H9 (cell line): ENCODE data around the gene ZDHHC3. TPM values are rescaled to one million over a fixed set of nuclear protein-coding genes. Genes with fewer than 3 reads are reported as not detected.

Experiments used
- DNase-seq: peaks from one replicate; pipeline ENCODE4 v3.0.0-alpha.2; 2017
- H2AFZ ChIP-seq: one replicate; pipeline ENCODE4 v1.6.1; 2013; ENCODE audit warnings: mild to moderate bottlenecking, low read length, control low read depth, moderate library complexity
- H2AK5ac ChIP-seq: 2 replicates; pipeline ENCODE4 v1.6.1; 2013; ENCODE audit warnings: low read length, control low read depth, mixed read lengths; ENCODE audit not compliant: insufficient read length
- H2BK120ac ChIP-seq: one replicate; pipeline ENCODE4 v1.6.1; 2013; ENCODE audit warnings: low read depth, mild to moderate bottlenecking, low read length, control low read depth, inconsistent platforms; ENCODE audit not compliant: poor library complexity, severe bottlenecking
- H2BK12ac ChIP-seq: 2 replicates; pipeline ENCODE4 v1.6.1; 2013; ENCODE audit warnings: low read length, control low read depth, mixed read lengths, low read depth; ENCODE audit not compliant: insufficient read length
- H2BK15ac ChIP-seq: 2 replicates; pipeline ENCODE4 v1.6.1; 2013; ENCODE audit warnings: low read depth, low read length, control low read depth
- H2BK20ac ChIP-seq: one replicate; pipeline ENCODE4 v1.6.1; 2013; ENCODE audit warnings: low read depth, mild to moderate bottlenecking, low read length, control low read depth, inconsistent platforms; ENCODE audit not compliant: poor library complexity, severe bottlenecking
- H2BK5ac ChIP-seq: 2 replicates; pipeline ENCODE4 v1.6.1; 2013; ENCODE audit warnings: low read length, control low read depth, mixed read lengths; ENCODE audit not compliant: insufficient read length
- H3K14ac ChIP-seq: 2 replicates; pipeline ENCODE4 v1.6.1; 2013; ENCODE audit warnings: low read length, control low read depth; ENCODE audit not compliant: insufficient read depth
- H3K18ac ChIP-seq: 2 replicates; pipeline ENCODE4 v1.6.1; 2013; ENCODE audit warnings: low read depth, mild to moderate bottlenecking, mixed read lengths, low read length, control low read depth; ENCODE audit not compliant: insufficient read length
- H3K23ac ChIP-seq: 2 replicates; pipeline ENCODE4 v1.6.1; 2013; ENCODE audit warnings: low read length, control low read depth, mixed read lengths, low read depth; ENCODE audit not compliant: insufficient read length
- H3K23me2 ChIP-seq: 2 replicates; pipeline ENCODE4 v1.6.1; 2013; ENCODE audit warnings: low read depth, mild to moderate bottlenecking, mixed read lengths, low read length, control low read depth; ENCODE audit not compliant: insufficient read length, poor library complexity, severe bottlenecking
- H3K27ac ChIP-seq: 2 replicates; pipeline ENCODE4 v1.5.1; 2013; ENCODE audit warnings: low read length, control low read depth, mixed read lengths, low read depth; ENCODE audit not compliant: insufficient read length
- H3K27me3 ChIP-seq: 2 replicates; pipeline ENCODE4 v1.6.1; 2013; ENCODE audit warnings: low read length, control low read depth, inconsistent platforms; ENCODE audit not compliant: insufficient read depth
- H3K4ac ChIP-seq: 2 replicates; pipeline ENCODE4 v1.6.1; 2013; ENCODE audit warnings: low read depth, mild to moderate bottlenecking, control low read depth, inconsistent platforms, low read length, moderate library complexity
- H3K4me1 ChIP-seq: 2 replicates; pipeline ENCODE4 v1.6.1; 2013; ENCODE audit warnings: low read length, control low read depth, inconsistent platforms; ENCODE audit not compliant: insufficient read depth
- H3K4me2 ChIP-seq: 2 replicates; pipeline ENCODE4 v1.6.1; 2013; ENCODE audit warnings: low read length, control low read depth, mixed read lengths; ENCODE audit not compliant: insufficient read length, insufficient read depth
- H3K56ac ChIP-seq: 2 replicates; pipeline ENCODE4 v1.6.1; 2013; ENCODE audit warnings: low read depth, mild to moderate bottlenecking, mixed read lengths, low read length, control low read depth; ENCODE audit not compliant: insufficient read length
- H3K79me1 ChIP-seq: 2 replicates; pipeline ENCODE4 v1.6.1; 2013; ENCODE audit warnings: low read depth, mild to moderate bottlenecking, moderate library complexity, low read length, control low read depth, inconsistent platforms; ENCODE audit not compliant: insufficient read depth, poor library complexity, severe bottlenecking
- H3K79me2 ChIP-seq: 2 replicates; pipeline ENCODE4 v1.6.1; 2013; ENCODE audit warnings: low read length, control low read depth, inconsistent platforms; ENCODE audit not compliant: insufficient read depth
- H3K9ac ChIP-seq: 2 replicates; pipeline ENCODE4 v1.6.1; 2013; ENCODE audit warnings: low read length, control low read depth, mixed read lengths; ENCODE audit not compliant: insufficient read length; ENCODE audit errors: extremely low read depth
- H3K9me3 ChIP-seq: one replicate; pipeline ENCODE4 v1.6.1; 2013; ENCODE audit warnings: low read depth, low read length, inconsistent platforms; ENCODE audit not compliant: control insufficient read depth
- H3T11ph ChIP-seq: one replicate; pipeline ENCODE4 v1.6.1; 2013; ENCODE audit warnings: mild to moderate bottlenecking, low read length, control low read depth, inconsistent platforms
- H4K20me1 ChIP-seq: one replicate; pipeline ENCODE4 v1.6.1; 2013; ENCODE audit not compliant: control insufficient read depth, insufficient read length, insufficient read depth
- H4K5ac ChIP-seq: 2 replicates; pipeline ENCODE4 v1.6.1; 2013; ENCODE audit warnings: low read depth, mild to moderate bottlenecking, mixed read lengths, low read length, control low read depth; ENCODE audit not compliant: insufficient read length
- H4K8ac ChIP-seq: replicated peaks from 2 replicates; pipeline ENCODE4 v1.6.1; 2013; ENCODE audit warnings: low read length, control low read depth, mixed read lengths, low read depth; ENCODE audit not compliant: insufficient read length
- H4K91ac ChIP-seq: 2 replicates; pipeline ENCODE4 v1.6.1; 2013; ENCODE audit warnings: low read depth, mild to moderate bottlenecking, moderate library complexity, mixed read lengths, low read length, control low read depth; ENCODE audit not compliant: insufficient read length
- H3K27ac Mint-ChIP-seq, 3 experiments: 2 replicates in 2 of 3; 3 replicates in 1 of 3; pipeline ENCODE4 v1.8.0; 2020 to 2021; ENCODE audit warnings: mixed read lengths in 3 of 3, mild to moderate bottlenecking in 1 of 3, moderate library complexity in 1 of 3
- H3K27me3 Mint-ChIP-seq: 2 replicates; pipeline ENCODE4 v1.8.0; 2021; ENCODE audit warnings: low read depth, mild to moderate bottlenecking, moderate library complexity, mixed read lengths
- H3K36me3 Mint-ChIP-seq, 3 experiments: 2 replicates in 2 of 3; 3 replicates in 1 of 3; pipeline ENCODE4 v1.8.0; 2020 to 2021; ENCODE audit warnings: low read depth in 3 of 3, mixed read lengths in 3 of 3; ENCODE audit not compliant: insufficient read depth in 1 of 3
- H3K4me1 Mint-ChIP-seq, 2 experiments: 2 replicates each; pipeline ENCODE4 v1.8.0; 2020; ENCODE audit warnings: mixed read lengths in 2 of 2
- H3K4me3 Mint-ChIP-seq, 2 experiments: 2 replicates in 1 of 2; 3 replicates in 1 of 2; pipeline ENCODE4 v1.8.0; 2020 to 2021; ENCODE audit warnings: mild to moderate bottlenecking in 2 of 2, mixed read lengths in 2 of 2, moderate library complexity in 1 of 2
- H3K9me3 Mint-ChIP-seq, 2 experiments: 2 replicates in 1 of 2; 3 replicates in 1 of 2; pipeline ENCODE4 v1.8.0; 2020; ENCODE audit warnings: mild to moderate bottlenecking in 2 of 2, mixed read lengths in 2 of 2, moderate library complexity in 1 of 2
- WGBS: extraction: QIAGEN DNeasy Blood & Tissue Kit; methylation state at CpG from one replicate; pipeline ENCODE4 v1.1.7; 2013; ENCODE audit warnings: missing lambda C conversion rate, low lambda C conversion rate, mixed read lengths; ENCODE audit not compliant: insufficient read length; ENCODE audit errors: extremely low coverage; 5-methylcytosine and 5-hydroxymethylcytosine counted together
- total RNA-seq: library from RNA; stranded (reverse); gene quantifications from 2 replicates; pipeline ENCODE4 v1.2.1, GENCODE V29; 2021
- TF ChIP-seq, protein P1 (sequence below): fragments of 200-600 bp; sonication (generic); conservative IDR thresholded peaks from 3 replicates; pipeline ENCODE4 v1.8.0; 2021; ENCODE audit warnings: antibody characterized with exemption, mild to moderate bottlenecking

Gene ZDHHC3
- total RNA-seq, 1 experiment from 2014 or later = 71.3 TPM

DNA sequence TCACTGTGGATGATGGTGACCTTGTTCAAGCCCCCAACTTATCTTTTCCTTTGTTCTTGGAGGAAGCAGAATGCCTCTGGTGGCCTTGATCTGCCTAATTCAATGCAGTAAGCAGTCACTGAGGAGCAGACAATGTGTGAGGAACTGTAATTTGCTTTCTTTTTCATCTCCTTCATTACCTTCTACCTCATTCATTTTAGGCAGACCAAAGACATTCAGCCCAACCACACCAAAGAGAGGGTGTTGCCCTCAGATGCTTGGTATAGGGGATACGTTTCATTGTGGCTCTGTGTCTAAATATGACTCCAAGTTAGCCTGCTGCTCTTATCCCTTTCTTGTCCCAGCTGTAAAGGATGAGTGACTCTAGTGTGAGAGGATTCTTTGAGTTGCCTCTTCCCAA is 15.4 kb upstream of the ZDHHC3 start:
- Mint-ChIP-seq H3K4me1 (peaks cover 34 to 42% of the 10 kb centered on the region in 2 experiments), H3K9me3 (peaks cover 3 to 4% of the 10 kb centered on the region in 2 experiments; a peak in 3 of 5 replicates), H3K27ac (peak overlapping the region in 1 of 3 experiments; percentile 50; a peak in 1 of 7 replicates), H3K27me3 (no peaks in the 10 kb centered on the region), H3K36me3 (peaks cover 39 to 64% (median 60%) of the 10 kb centered on the region in 3 experiments), H3K4me3 (no peak overlapping the region)
- H3K56ac ChIP-seq = no peak overlapping the region
- peaks cover 14% of the 10 kb centered on the region for H3K4me1 ChIP-seq
- no peak overlapping the region for H2AFZ ChIP-seq
- H3K14ac ChIP-seq = no peak overlapping the region
- H2AK5ac ChIP-seq = no peak overlapping the region
- no peaks in the 10 kb centered on the region for H3K27me3 ChIP-seq
- no peaks in the 10 kb centered on the region for H3K9me3 ChIP-seq
- no peak overlapping the region for H4K8ac ChIP-seq
- no CpG with 5 or more reads among the region's 1 CpG for WGBS
- DNase-seq = no peak
- no peak overlapping the region for H2BK15ac ChIP-seq
- no peaks in the 10 kb centered on the region for H3K23me2 ChIP-seq
- H3K79me2 ChIP-seq = peaks cover 4% of the 10 kb centered on the region; the same call in 1 of the 2 replicates
- H2BK120ac ChIP-seq = no peak overlapping the region
- no peak overlapping the region for H3K9ac ChIP-seq
- H3K18ac ChIP-seq = no peak overlapping the region
- no peak overlapping the region for H2BK20ac ChIP-seq
- no peaks in the 10 kb centered on the region for H3K79me1 ChIP-seq
- H4K91ac ChIP-seq = no peak overlapping the region
- H2BK5ac ChIP-seq = no peak overlapping the region
- no peak overlapping the region for H3K4ac ChIP-seq
- H3T11ph ChIP-seq = no peak overlapping the region
- no peak overlapping the region for H2BK12ac ChIP-seq
- H3K4me2 ChIP-seq = no peak overlapping the region
- no peak overlapping the region for H4K5ac ChIP-seq
- TF ChIP-seq, protein P1, sequence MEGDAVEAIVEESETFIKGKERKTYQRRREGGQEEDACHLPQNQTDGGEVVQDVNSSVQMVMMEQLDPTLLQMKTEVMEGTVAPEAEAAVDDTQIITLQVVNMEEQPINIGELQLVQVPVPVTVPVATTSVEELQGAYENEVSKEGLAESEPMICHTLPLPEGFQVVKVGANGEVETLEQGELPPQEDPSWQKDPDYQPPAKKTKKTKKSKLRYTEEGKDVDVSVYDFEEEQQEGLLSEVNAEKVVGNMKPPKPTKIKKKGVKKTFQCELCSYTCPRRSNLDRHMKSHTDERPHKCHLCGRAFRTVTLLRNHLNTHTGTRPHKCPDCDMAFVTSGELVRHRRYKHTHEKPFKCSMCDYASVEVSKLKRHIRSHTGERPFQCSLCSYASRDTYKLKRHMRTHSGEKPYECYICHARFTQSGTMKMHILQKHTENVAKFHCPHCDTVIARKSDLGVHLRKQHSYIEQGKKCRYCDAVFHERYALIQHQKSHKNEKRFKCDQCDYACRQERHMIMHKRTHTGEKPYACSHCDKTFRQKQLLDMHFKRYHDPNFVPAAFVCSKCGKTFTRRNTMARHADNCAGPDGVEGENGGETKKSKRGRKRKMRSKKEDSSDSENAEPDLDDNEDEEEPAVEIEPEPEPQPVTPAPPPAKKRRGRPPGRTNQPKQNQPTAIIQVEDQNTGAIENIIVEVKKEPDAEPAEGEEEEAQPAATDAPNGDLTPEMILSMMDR = no peak
- H4K20me1 ChIP-seq = no peaks in the 10 kb centered on the region
- no peak overlapping the region for H3K27ac ChIP-seq
- no peak overlapping the region for H3K23ac ChIP-seq
